Measurements from ENCODE around the gene TMEM54. TPM values are rescaled to one million over a fixed set of nuclear protein-coding genes. Genes with fewer than 3 reads are reported as not detected.
"Not testable (repeated sequence)": the region's sequence is repeated elsewhere in the genome, so short reads cannot be mapped to it uniquely, and the experiment has no call there.

Gene TMEM54
- total RNA-seq, 4 donors from 2014 or later: 122 to 245 (median 198) TPM

DNA sequence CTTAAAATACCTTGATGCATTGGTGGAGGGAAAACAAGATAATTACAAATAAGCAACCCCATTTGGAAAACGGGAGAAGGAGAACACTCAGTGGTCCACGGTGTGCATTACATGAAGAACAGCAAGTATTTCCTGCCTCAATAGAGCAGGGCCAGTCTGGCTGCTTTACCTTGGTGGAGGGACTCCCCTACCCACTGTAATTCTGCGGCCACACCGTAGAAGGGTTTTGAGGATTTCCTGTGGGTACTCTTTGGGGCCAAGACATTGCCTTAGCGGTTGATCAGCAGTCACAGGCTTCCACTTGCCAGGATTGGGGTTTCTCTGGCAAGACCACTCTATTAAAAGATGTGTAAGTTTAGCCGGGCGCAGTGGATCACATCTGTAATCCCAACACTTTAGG, 16.3 kb upstream of the TMEM54 start:
- intact Hi-C loops (cut with DNase I; ENCODE audit: low total_unique reads): no loop called here
- DNase-seq (ENCODE audit: low spot score in 2 of 2): no peak
- WGBS, 2 donors: 71 to 82% methylated on average over 7 of the region's 7 CpGs

DNA sequence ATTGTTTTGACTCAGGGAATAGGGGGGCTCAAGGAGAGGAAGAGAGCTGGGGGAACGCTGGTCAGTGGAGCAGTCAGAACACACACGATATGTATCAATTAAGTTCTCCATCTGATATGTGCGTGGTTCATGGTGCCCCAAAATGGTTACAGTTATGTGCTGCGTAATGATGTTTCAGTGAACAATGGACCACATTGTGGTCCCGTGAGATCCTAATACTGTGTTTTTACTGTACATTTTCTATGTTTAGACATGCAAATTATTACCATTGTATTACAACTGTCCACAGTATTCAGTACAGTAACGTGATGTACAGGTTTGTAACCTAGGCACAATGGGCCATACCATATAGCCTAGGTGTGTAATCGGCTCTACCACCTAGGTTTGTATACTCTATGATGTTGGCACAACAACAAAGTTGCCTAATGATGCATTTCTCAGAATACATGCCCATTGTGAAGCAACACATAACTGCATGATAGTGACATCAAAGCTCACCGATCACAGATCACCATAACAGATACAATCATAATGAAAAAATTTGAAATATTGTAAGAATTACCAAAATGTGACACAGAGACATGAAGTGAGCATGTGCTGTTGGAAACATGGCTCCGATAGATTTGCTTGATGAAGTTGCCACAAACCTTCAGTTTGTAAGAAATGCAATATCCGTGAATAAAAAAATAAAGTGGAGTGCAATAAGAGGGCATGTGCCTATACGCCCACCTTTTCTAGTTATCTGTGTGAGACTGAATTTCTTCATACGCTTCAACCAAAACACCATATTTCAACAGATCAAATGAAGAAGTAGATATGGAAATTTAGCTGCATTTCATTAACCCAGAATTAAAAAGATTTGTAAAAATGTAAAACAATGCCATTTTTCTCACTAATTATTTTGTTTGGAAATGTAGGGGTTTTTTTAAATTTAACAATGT, 14.8 kb upstream of the TMEM54 start:
- no peak for DNase-seq (ENCODE audit: low spot score in 2 of 2)
- intact Hi-C loops (cut with DNase I; ENCODE audit: low total_unique reads): no loop called here
- 87 to 90% methylated on average over 12 of the region's 12 CpGs for WGBS, 2 donors
- no peak overlapping the region for H3K4me3 ChIP-seq (ENCODE audit: low read depth, poor library complexity, severe bottlenecking)
- TF ChIP-seq, protein P1, sequence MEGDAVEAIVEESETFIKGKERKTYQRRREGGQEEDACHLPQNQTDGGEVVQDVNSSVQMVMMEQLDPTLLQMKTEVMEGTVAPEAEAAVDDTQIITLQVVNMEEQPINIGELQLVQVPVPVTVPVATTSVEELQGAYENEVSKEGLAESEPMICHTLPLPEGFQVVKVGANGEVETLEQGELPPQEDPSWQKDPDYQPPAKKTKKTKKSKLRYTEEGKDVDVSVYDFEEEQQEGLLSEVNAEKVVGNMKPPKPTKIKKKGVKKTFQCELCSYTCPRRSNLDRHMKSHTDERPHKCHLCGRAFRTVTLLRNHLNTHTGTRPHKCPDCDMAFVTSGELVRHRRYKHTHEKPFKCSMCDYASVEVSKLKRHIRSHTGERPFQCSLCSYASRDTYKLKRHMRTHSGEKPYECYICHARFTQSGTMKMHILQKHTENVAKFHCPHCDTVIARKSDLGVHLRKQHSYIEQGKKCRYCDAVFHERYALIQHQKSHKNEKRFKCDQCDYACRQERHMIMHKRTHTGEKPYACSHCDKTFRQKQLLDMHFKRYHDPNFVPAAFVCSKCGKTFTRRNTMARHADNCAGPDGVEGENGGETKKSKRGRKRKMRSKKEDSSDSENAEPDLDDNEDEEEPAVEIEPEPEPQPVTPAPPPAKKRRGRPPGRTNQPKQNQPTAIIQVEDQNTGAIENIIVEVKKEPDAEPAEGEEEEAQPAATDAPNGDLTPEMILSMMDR (IDR thresholded peaks at IDR 0.05): no peak

More for the DNA sequence above, 16.3 kb upstream of the TMEM54 start:
- TF ChIP-seq, protein P1 (IDR thresholded peaks at IDR 0.05): no peak
- no peak for TF ChIP-seq POLR2A (IDR thresholded peaks at IDR 0.05)
- H3K4me3 ChIP-seq (ENCODE audit: low read depth, poor library complexity, severe bottlenecking): no peak overlapping the region

DNA sequence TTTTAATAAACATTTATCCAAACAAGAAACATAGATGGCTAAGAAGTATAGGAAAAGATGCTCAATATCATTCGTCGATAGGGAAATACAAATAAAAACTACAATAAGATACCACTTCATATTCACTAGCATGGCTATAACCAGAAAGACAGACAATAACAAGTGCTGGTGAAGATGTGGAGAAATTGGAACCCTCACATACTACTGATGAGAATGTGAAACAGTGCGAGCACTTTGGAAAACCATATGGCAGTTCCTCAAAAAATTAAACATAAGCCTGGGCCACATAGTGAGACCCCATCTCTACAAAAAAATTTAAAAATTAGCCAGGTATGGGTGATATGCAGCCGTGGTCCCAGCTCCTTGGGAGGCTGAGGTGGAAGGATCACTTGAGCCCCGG, 9.1 kb upstream of the TMEM54 start:
- H3K4me3 ChIP-seq (ENCODE audit: low read depth, poor library complexity, severe bottlenecking): no peak overlapping the region
- 96 to 97% methylated on average over 5 of the region's 5 CpGs for WGBS, 2 donors
- TF ChIP-seq POLR2A (IDR thresholded peaks at IDR 0.05): no peak
- TF ChIP-seq, protein P1 (IDR thresholded peaks at IDR 0.05): no peak
- intact Hi-C loops (cut with DNase I; ENCODE audit: low total_unique reads): no loop called here
- DNase-seq (ENCODE audit: low spot score in 2 of 2): no peak

DNA sequence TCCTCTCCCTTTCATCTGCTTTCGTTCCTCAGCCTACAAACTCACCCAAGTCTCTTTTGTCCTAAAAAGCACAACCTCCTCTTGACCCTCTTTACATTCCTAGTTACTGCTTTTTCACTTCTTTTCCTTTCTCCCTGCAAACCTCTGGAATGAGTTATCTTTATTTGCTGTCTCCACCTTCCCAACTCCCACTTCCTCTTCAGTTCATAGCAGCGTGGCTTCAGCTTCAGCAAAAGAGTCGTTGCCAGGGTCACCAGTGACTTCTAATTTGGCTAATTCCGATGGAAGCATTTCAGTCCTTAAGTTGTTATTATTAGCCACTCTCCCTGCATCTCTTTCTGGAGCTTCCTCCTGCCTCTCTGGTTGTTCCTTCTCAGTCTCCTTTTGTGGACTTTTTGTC, 6.2 kb upstream of the TMEM54 start:
- H3K4me3 ChIP-seq (ENCODE audit: low read depth, poor library complexity, severe bottlenecking): no peak overlapping the region
- DNase-seq (ENCODE audit: low spot score in 2 of 2): no peak
- TF ChIP-seq POLR2A (IDR thresholded peaks at IDR 0.05): no peak
- intact Hi-C loops (cut with DNase I; ENCODE audit: low total_unique reads): no loop called here
- 30 to 40% methylated on average over 4 of the region's 4 CpGs for WGBS, 2 donors

DNA sequence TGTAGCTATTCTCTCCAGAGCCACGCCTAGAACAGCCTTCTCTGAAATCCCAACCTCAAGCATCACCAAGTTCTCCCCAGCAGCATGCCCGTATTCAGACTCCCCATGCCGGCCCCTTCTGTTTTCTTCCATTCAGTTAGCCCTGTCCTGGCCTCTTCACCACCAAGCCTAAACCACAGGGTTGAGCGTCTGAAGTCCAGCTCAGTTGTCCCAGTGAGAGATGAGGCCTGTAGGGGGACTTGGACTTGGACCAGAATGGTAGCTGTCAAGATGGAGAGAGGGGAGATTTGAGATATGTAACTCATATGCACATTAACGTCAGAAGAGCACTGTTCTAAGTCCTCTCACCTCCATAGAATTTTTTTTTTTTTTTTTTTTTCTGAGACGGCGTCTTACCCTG, 5.5 kb upstream of the TMEM54 start:
- WGBS, 2 donors: 85 to 88% methylated on average over 7 of the region's 7 CpGs
- no peak for TF ChIP-seq POLR2A (IDR thresholded peaks at IDR 0.05)
- TF ChIP-seq, protein P1 (IDR thresholded peaks at IDR 0.05): no peak
- no peak for DNase-seq (ENCODE audit: low spot score in 2 of 2)
- no peak overlapping the region for H3K4me3 ChIP-seq (ENCODE audit: low read depth, poor library complexity, severe bottlenecking)
- intact Hi-C loops (cut with DNase I; ENCODE audit: low total_unique reads): no loop called here

DNA sequence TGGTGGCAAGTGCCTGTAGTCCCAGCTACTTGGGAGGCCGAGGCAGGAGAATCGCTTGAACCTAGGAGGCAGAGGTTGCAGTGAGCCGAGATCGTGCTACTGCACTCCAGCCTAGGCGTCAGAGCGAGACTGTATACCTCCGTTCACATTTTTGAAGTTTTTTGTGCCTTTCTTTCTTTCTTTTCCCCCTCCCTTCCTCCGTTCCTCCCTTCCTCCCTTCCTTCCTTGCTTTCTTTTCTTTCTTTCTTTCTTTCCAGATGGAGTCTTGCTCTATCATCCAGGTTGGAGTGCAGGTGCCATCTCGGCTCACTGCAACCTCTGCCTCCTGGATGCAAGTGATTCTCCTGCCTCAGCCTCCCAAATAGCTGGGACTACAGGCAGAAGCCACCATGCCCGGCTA, 4.4 kb upstream of the TMEM54 start:
- DNase-seq (ENCODE audit: low spot score in 2 of 2); H3K4me3 ChIP-seq (ENCODE audit: low read depth, poor library complexity, severe bottlenecking); intact Hi-C loops (cut with DNase I; ENCODE audit: low total_unique reads): not testable (repeated sequence)
- 82 to 83% methylated on average over 10 of the region's 10 CpGs for WGBS, 2 donors

DNA sequence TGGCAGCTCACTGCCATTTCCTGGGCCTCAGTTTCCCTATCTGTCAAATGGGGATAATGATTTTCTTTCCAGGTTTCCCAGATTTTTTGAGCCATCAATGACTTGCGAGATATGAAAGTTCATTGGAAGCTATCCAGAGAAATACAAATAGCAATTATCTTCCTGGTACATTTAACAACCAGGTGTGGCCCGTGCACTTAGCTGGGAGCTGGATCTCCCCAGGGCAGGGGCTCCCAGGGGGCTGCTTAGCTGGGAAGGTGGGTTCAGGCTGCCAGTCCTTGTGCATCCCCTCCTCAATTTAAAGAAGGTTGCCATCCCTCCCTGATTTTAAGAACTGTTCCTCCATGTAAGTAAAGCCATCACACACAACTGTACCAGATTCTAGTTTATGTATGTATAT, 3.6 kb upstream of the TMEM54 start:
- DNase-seq (ENCODE audit: low spot score in 2 of 2): no peak
- WGBS, 2 donors: 29 to 40% methylated on average over 2 of the region's 2 CpGs
- H3K4me3 ChIP-seq (ENCODE audit: low read depth, poor library complexity, severe bottlenecking): no peak overlapping the region
- TF ChIP-seq, protein P1 (IDR thresholded peaks at IDR 0.05): no peak
- TF ChIP-seq POLR2A (IDR thresholded peaks at IDR 0.05): no peak
- intact Hi-C loops (cut with DNase I; ENCODE audit: low total_unique reads): no loop called here

All from lower leg skin (tissue), 4 donors.